Spleen (tissue), 7 donors: ENCODE measurements around the gene GLP1R.

Experiments used
- CTCF ChIP-seq, 11 experiments: fragments of 200-600 bp in 7 of 11; fragments of 450-650 bp in 4 of 11; sonication (generic) in 4 of 11; IDR thresholded peaks in 8 of 11; conservative IDR thresholded peaks in 3 of 11; 1 replicate in 7 of 11; 2 replicates in 4 of 11; pipeline versions ENCODE4 v1.4.0 to v1.8.0; 2016 to 2021; ENCODE audit warnings: antibody characterized with exemption in 11 of 11, inconsistent platforms in 4 of 11, mild to moderate bottlenecking in 1 of 11
- POLR2A ChIP-seq, 3 donors: fragments of 450-650 bp; IDR thresholded peaks; one replicate each; pipeline ENCODE4 v1.5.1; 2017; ENCODE audit warnings: antibody characterized with exemption in 3 of 3, mild to moderate bottlenecking in 1 of 3
- donor health status: DM: no; HTN: no; CAD: no; lungs with moderate emphysema.
- donor health status: DM: no; HTN: no; CAD: no.
- donor health status: DM: no; HTN: no; CAD: no.

GRCh38 chr6:39055661-39056060 lies 7.1 kb downstream of the GLP1R start:
- no peak for TF ChIP-seq CTCF (IDR thresholded peaks at IDR 0.05 in 8 of 11, conservative IDR thresholded peaks at IDR 0.05 in 3 of 11)
- TF ChIP-seq POLR2A (IDR thresholded peaks at IDR 0.05): no peak
